Measurements from ENCODE around the gene STIM1.

Gene STIM1

DNA sequence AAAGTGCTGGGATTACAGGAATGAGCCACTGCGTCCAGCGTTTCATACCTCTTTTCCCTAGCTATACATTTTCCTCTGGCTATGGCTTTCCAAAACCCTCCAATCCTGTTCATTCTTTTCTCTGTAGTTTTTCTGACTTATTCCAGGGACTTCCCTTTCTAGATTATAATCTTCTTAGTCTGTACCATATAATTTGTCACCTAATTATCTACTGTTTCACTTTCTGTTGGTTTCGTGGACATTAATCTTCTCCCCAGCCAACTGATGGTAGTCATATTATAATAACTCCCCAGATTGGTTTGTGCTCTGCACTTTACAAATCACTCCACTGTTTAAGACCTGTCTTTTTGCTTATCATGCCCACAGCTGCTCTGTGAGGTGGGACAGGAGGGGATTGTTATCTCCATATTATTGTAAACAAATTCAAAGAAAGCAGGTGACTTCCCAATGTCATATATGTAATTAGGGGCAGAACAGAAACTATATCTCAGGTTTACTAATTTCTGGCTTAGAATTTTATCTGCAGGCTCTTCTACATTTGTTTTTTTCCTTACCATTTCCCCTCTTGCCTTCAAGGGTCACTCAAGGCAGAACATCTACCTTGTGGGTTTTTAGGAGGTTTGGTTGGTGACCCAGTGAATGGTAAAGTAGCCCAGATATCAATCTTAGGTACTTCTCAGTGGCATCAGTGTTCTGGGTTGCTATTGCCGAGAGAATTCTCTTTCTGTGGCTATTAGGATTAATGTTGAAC lies 23.9 kb downstream of the STIM1 start:
- Histone ChIP-seq H3K27ac (ENCODE audit: low read length) (no peak overlapping the region), H3K36me3 (ENCODE audit: insufficient read depth, low read length) (no peaks in the 10 kb centered on the region), H3K4me1 (ENCODE audit: insufficient read depth, low read length) (no peaks in the 10 kb centered on the region), H3K9me3 (ENCODE audit: insufficient read depth, low read length, severe bottlenecking) (no peaks in the 10 kb centered on the region), H3K9ac (ENCODE audit: low read depth, low read length) (no peak overlapping the region), H4K20me1 (ENCODE audit: insufficient read depth, low read length) (peaks cover 26% of the 10 kb centered on the region; the same call in 1 of the 2 replicates), H2AFZ (ENCODE audit: low read depth, low read length) (no peak overlapping the region), H3K4me2 (ENCODE audit: insufficient read depth, low read length) (no peak overlapping the region), H3K4me3 (ENCODE audit: low read depth in 1 of 2, low read length in 2 of 2) (no peak overlapping the region), H3K79me2 (ENCODE audit: insufficient read depth, low read length) (peaks cover 93% of the 10 kb centered on the region), H3K27me3 (ENCODE audit: insufficient read depth, low read length, poor library complexity) (no peaks in the 10 kb centered on the region)
- DNase-seq (no peak), ATAC-seq (ENCODE audit: insufficient read depth, low read depth) (no peak)
- no peak for TF ChIP-seq EZH2 (IDR thresholded peaks at IDR 0.05; ENCODE audit: borderline replicate concordance, low read depth, low read length, severe bottlenecking)
- TF ChIP-seq, protein P1, sequence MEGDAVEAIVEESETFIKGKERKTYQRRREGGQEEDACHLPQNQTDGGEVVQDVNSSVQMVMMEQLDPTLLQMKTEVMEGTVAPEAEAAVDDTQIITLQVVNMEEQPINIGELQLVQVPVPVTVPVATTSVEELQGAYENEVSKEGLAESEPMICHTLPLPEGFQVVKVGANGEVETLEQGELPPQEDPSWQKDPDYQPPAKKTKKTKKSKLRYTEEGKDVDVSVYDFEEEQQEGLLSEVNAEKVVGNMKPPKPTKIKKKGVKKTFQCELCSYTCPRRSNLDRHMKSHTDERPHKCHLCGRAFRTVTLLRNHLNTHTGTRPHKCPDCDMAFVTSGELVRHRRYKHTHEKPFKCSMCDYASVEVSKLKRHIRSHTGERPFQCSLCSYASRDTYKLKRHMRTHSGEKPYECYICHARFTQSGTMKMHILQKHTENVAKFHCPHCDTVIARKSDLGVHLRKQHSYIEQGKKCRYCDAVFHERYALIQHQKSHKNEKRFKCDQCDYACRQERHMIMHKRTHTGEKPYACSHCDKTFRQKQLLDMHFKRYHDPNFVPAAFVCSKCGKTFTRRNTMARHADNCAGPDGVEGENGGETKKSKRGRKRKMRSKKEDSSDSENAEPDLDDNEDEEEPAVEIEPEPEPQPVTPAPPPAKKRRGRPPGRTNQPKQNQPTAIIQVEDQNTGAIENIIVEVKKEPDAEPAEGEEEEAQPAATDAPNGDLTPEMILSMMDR (IDR thresholded peaks at IDR 0.05; ENCODE audit: borderline replicate concordance, extremely low read depth, low read length, poor library complexity, severe bottlenecking) = no peak

DNA sequence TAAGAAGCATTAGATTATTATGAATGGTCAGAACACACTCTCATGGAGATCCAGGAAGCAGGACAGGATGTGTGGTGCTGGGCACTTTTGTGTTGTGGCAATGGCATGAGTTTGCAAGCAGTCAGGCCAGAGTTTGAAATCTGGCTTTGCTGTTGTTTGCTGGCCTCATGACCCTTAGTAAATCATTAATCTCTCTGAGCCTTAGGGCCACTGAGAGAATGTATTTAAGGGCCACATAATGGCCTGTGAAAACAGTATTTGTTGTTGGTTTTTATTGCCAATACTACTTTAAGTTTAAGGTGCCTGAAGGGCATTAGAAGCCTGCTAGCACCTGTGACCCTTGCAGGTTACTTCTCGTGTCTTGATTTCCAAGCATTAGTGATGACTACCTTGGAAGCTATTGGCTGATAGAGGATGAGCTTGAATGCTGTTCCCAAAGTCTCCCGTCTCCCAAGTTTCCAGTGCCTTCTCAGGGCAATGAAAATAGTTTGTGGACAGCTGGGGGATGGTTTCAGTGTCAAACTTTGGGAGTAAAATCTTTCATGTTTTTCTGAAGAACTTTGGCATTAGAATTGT lies 24.6 kb downstream of the STIM1 start:
- Histone ChIP-seq H3K9me3 (ENCODE audit: insufficient read depth, low read length, severe bottlenecking) (no peaks in the 10 kb centered on the region), H3K27me3 (ENCODE audit: insufficient read depth, low read length, poor library complexity) (no peaks in the 10 kb centered on the region), H3K4me2 (ENCODE audit: insufficient read depth, low read length) (no peak overlapping the region), H3K79me2 (ENCODE audit: insufficient read depth, low read length) (peaks cover 93% of the 10 kb centered on the region), H3K4me3 (ENCODE audit: low read depth in 1 of 2, low read length in 2 of 2) (no peak overlapping the region), H3K9ac (ENCODE audit: low read depth, low read length) (no peak overlapping the region), H4K20me1 (ENCODE audit: insufficient read depth, low read length) (peaks cover 26% of the 10 kb centered on the region; the same call in 1 of the 2 replicates), H3K36me3 (ENCODE audit: insufficient read depth, low read length) (no peaks in the 10 kb centered on the region), H3K4me1 (ENCODE audit: insufficient read depth, low read length) (no peaks in the 10 kb centered on the region), H2AFZ (ENCODE audit: low read depth, low read length) (no peak overlapping the region), H3K27ac (ENCODE audit: low read length) (no peak overlapping the region)
- DNase-seq = no peak
- no peak for ATAC-seq (ENCODE audit: insufficient read depth, low read depth)
- no peak for TF ChIP-seq EZH2 (IDR thresholded peaks at IDR 0.05; ENCODE audit: borderline replicate concordance, low read depth, low read length, severe bottlenecking)
- TF ChIP-seq, protein P1 (IDR thresholded peaks at IDR 0.05; ENCODE audit: borderline replicate concordance, extremely low read depth, low read length, poor library complexity, severe bottlenecking) = no peak

- no peak overlapping the region for H3K4me3 ChIP-seq (ENCODE audit: low read depth in 1 of 2, low read length in 2 of 2)
- H3K27ac ChIP-seq (ENCODE audit: low read length) = no peak overlapping the region
- H3K9me3 ChIP-seq (ENCODE audit: insufficient read depth, low read length, severe bottlenecking) = no peaks in the 10 kb centered on the region
- H3K36me3 ChIP-seq (ENCODE audit: insufficient read depth, low read length) = peaks cover 2% of the 10 kb centered on the region; the same call in 1 of the 2 replicates
- no peaks in the 10 kb centered on the region for H3K27me3 ChIP-seq (ENCODE audit: insufficient read depth, low read length, poor library complexity)
- H3K4me2 ChIP-seq (ENCODE audit: insufficient read depth, low read length) = no peak overlapping the region
- no peak for ATAC-seq (ENCODE audit: insufficient read depth, low read depth)
- no peak overlapping the region for H3K9ac ChIP-seq (ENCODE audit: low read depth, low read length)
- H3K4me1 ChIP-seq (ENCODE audit: insufficient read depth, low read length) = no peaks in the 10 kb centered on the region
- H2AFZ ChIP-seq (ENCODE audit: low read depth, low read length) = no peak overlapping the region
- TF ChIP-seq, protein P1 (IDR thresholded peaks at IDR 0.05; ENCODE audit: borderline replicate concordance, extremely low read depth, low read length, poor library complexity, severe bottlenecking) = no peak
- TF ChIP-seq EZH2 (IDR thresholded peaks at IDR 0.05; ENCODE audit: borderline replicate concordance, low read depth, low read length, severe bottlenecking) = no peak
- no peak for DNase-seq
- H4K20me1 ChIP-seq (ENCODE audit: insufficient read depth, low read length) = peaks cover 26% of the 10 kb centered on the region; the same call in 1 of the 2 replicates
- H3K79me2 ChIP-seq (ENCODE audit: insufficient read depth, low read length) = peaks cover 94% of the 10 kb centered on the region
These were observed 25.3 kb downstream of the STIM1 start for GRCh38 chr11:3880724-3881123.

Measured in DND-41 (cell line).